Breast epithelium (tissue), 3 donors: ENCODE data around the gene LIF.

Source experiments
- CTCF ChIP-seq, 3 donors: fragments of 450-650 bp; IDR thresholded peaks; one replicate each; pipeline ENCODE4 v1.5.1; 2016 to 2017; ENCODE audit warnings: antibody characterized with exemption in 3 of 3, mild to moderate bottlenecking in 3 of 3, moderate library complexity in 3 of 3
- POLR2A ChIP-seq: fragments of 450-650 bp; IDR thresholded peaks from one replicate; pipeline ENCODE4 v1.6.1; 2016; ENCODE audit warnings: antibody characterized with exemption, mild to moderate bottlenecking, moderate library complexity
- POLR2AphosphoS5 ChIP-seq, 3 donors: sonication (generic); formaldehyde crosslinking; IDR thresholded peaks; one replicate each; pipeline ENCODE4 v1.6.1; 2017; ENCODE audit warnings: antibody characterized with exemption in 3 of 3

DNA sequence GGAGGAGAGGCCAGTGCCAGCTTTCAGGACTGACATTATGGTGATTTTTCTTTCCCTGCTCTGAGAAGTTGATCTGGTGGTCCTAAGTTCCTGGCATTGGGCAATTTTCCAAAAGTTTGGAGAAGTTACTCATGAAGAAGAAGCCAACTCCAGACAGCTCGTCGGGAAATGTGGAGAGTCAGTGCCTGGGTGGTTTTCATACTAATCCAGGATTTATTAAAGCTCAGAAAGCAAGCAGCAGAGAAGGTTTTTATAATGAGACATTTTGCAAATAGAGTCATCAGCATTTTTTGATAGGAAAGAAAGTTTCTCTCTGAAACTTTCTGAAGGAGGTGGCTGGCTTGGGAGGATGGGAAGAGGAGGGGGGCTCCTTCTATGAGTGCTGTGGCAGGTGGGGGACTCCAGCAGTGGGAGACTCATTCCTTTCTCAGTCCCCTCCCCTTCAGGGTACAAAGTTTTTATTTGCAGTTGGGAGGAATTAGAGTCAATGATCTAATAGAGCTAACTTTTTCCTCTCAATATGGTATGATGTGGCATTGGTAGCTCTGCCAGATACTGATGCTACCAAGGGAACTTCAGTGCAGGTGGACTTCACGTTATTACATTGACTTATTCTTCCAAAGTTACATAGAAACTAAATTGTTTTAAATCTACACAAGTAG, 55.4 kb downstream of the LIF start:
- TF ChIP-seq CTCF (IDR thresholded peaks at IDR 0.05), result no peak
- no peak for TF ChIP-seq POLR2A
- TF ChIP-seq POLR2AphosphoS5 (IDR thresholded peaks at IDR 0.05), result no peak
